A673 (cell line): Measurements from ENCODE around the gene CPTP. TPM values are rescaled to one million over a fixed set of nuclear protein-coding genes. Genes with fewer than 3 reads are reported as not detected.
"Not testable (repeated sequence)": the region's sequence is repeated elsewhere in the genome, so short reads cannot be mapped to it uniquely, and the experiment has no call there.

Source experiments
- BruUV-seq: library from RNA; stranded (reverse); fragments of 400-500 nt; replicated peaks from 2 replicates; lab custom pipeline; 2021; lab: Mats Ljungman, UMichigan
- CTCF ChIA-PET: fragments of 300-600 bp; sonication (Branson Sonifier 250); formaldehyde crosslinking; loops from one replicate; lab custom pipeline; 2022; ENCODE audit warnings: antibody characterized with exemption; lab: Charles Lee
- POLR2A ChIA-PET: fragments of 300-600 bp; sonication (Branson Sonifier 250); formaldehyde crosslinking; loops from one replicate; lab custom pipeline; 2022; ENCODE audit warnings: antibody characterized with exemption; ENCODE audit not compliant: low non-redundant PET; lab: Charles Lee
- DNase-seq: peaks from one replicate; pipeline ENCODE4 v3.0.0-alpha.2; 2015; ENCODE audit warnings: low spot score
- H3K27ac ChIP-seq: fragments of 200-600 bp; sonication (generic); 2 replicates; pipeline ENCODE4 v1.5.1; 2016; ENCODE audit warnings: mixed run types, low read depth, mild to moderate bottlenecking, mixed read lengths, antibody characterized with exemption, low read length; ENCODE audit not compliant: poor library complexity, severe bottlenecking
- H3K27me3 ChIP-seq: fragments of 200-600 bp; sonication (generic); replicated peaks from 2 replicates; pipeline ENCODE4 v1.6.1; 2017; ENCODE audit warnings: mixed run types, low read depth, mild to moderate bottlenecking, mixed read lengths, antibody characterized with exemption, low read length; ENCODE audit not compliant: insufficient read depth, poor library complexity
- H3K36me3 ChIP-seq: fragments of 200-600 bp; sonication (generic); 2 replicates; pipeline ENCODE4 v1.6.1; 2016; ENCODE audit warnings: mixed run types, mild to moderate bottlenecking, mixed read lengths, antibody characterized with exemption, low read length; ENCODE audit not compliant: insufficient read depth, poor library complexity, severe bottlenecking
- H3K4me1 ChIP-seq: fragments of 200-600 bp; sonication (generic); 2 replicates; pipeline ENCODE4 v1.6.1; 2017; ENCODE audit warnings: mixed run types, mild to moderate bottlenecking, mixed read lengths, antibody characterized with exemption, low read length; ENCODE audit not compliant: insufficient read depth, poor library complexity, severe bottlenecking
- H3K4me3 ChIP-seq: fragments of 200-600 bp; sonication (generic); 2 replicates; pipeline ENCODE4 v1.5.1; 2016; ENCODE audit warnings: low read depth, mixed run types, mild to moderate bottlenecking, mixed read lengths, low read length; ENCODE audit not compliant: poor library complexity, severe bottlenecking
- H3K9me3 ChIP-seq: fragments of 200-600 bp; sonication (generic); 2 replicates; pipeline ENCODE4 v1.6.1; 2016; ENCODE audit warnings: mixed run types, low read depth, mild to moderate bottlenecking, mixed read lengths, antibody characterized with exemption, low read length; ENCODE audit not compliant: poor library complexity, severe bottlenecking
- EZH2 ChIP-seq: fragments of 200-600 bp; sonication (generic); IDR thresholded peaks from 2 replicates; pipeline ENCODE4 v1.6.1; 2017; ENCODE audit warnings: borderline replicate concordance, low read depth, mild to moderate bottlenecking, mixed read lengths, antibody characterized with exemption, low read length; ENCODE audit not compliant: poor library complexity, severe bottlenecking
- intact Hi-C: fragments of 100-400 bp; cut with micrococcal nuclease; formaldehyde crosslinking; loops from one replicate; pipeline ENCODE4 v1.10.0; 2022; ENCODE audit not compliant: unreplicated experiment
- total RNA-seq: library from RNA; stranded (reverse); gene quantifications from 2 replicates; pipeline ENCODE4 v1.2.3, GENCODE V29; 2021
- TF ChIP-seq, protein P1 (sequence below): fragments of 300-800, 200-600 bp; sonication (generic); conservative IDR thresholded peaks from 2 replicates; pipeline ENCODE4 v1.5.1; 2017; ENCODE audit warnings: low read depth, mild to moderate bottlenecking, antibody characterized with exemption, low read length, moderate library complexity, mixed read lengths

Gene CPTP
- total RNA-seq, 1 experiment from 2014 or later: 17.0 TPM

DNA sequence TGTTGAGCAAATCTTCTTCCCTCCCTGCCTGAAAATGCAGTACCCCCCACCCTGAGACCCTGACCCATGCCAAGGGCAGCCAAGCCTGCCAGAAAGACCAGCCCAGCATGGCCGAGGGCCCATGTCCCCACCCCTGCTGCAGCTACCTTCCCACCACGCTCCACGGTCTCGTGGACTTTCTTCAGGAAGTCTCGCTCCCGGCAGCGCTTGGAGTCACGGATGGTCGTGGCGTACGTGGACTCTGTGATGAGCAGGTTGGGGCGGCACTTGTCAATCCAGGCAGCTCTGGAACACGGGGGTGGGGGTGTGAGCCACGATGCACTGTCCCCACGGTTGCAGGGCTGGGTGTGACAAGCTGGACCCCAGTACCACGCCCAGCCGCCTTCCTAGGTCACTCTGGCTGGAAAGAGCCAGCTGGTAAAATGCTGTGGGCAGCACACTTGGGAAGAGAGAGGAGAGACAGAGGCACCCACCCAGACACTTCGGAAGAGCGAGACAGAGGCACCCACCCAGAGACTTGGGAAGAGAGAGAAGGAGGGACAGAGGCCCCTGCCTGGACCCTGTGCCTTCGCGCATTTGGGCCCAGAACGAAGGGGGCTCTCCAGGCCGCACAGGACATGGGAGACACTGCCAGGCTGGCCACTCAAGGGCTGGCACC lies 9.8 kb upstream of the CPTP start:
- no peaks in the 10 kb centered on the region for H3K9me3 ChIP-seq
- no peaks in the 10 kb centered on the region for H3K27me3 ChIP-seq
- peaks cover 60% of the 10 kb centered on the region for H3K36me3 ChIP-seq
- TF ChIP-seq EZH2: no peak
- TF ChIP-seq, protein P1, sequence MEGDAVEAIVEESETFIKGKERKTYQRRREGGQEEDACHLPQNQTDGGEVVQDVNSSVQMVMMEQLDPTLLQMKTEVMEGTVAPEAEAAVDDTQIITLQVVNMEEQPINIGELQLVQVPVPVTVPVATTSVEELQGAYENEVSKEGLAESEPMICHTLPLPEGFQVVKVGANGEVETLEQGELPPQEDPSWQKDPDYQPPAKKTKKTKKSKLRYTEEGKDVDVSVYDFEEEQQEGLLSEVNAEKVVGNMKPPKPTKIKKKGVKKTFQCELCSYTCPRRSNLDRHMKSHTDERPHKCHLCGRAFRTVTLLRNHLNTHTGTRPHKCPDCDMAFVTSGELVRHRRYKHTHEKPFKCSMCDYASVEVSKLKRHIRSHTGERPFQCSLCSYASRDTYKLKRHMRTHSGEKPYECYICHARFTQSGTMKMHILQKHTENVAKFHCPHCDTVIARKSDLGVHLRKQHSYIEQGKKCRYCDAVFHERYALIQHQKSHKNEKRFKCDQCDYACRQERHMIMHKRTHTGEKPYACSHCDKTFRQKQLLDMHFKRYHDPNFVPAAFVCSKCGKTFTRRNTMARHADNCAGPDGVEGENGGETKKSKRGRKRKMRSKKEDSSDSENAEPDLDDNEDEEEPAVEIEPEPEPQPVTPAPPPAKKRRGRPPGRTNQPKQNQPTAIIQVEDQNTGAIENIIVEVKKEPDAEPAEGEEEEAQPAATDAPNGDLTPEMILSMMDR: no peak
- ChIA-PET POLR2A (no interaction called here), CTCF (no interaction called here)
- intact Hi-C loops: no loop called here
- peaks cover 17% of the 10 kb centered on the region for H3K4me1 ChIP-seq
- BruUV-seq: no TSS peak
- no peak overlapping the region for H3K4me3 ChIP-seq
- no peak for DNase-seq
- H3K27ac ChIP-seq: peak overlapping the region; percentile 23

DNA sequence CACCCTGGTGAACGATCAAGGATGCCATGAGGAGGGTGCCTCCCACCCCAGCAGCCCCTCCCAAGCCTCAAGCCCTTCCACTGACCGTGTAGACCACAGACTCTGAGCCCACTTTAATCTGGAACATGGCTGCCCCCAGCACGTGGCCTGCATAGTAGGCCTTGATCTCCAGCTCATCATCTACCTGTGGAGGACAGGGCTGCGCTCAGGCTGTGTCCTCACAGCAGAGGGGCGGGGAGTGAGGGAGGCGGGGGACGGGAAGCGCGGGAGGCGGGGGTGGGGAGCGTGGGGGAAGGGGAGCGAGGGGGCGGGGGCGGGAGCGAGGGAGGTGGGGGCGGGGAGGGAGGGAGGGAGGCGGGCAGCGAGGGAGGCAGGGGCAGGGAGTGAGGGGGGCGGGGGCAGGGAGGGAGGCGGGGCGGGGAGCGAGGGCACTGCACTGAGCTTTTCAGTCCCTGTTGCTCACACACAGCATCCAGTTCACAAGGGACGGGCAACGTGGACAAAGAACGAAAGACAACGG lies 9.1 kb upstream of the CPTP start:
- no peaks in the 10 kb centered on the region for H3K27me3 ChIP-seq
- POLR2A ChIA-PET: no interaction called here
- peak overlapping the region; percentile 23 for H3K27ac ChIP-seq
- H3K4me3 ChIP-seq: no peak overlapping the region
- no peaks in the 10 kb centered on the region for H3K9me3 ChIP-seq
- TF ChIP-seq, protein P1: no peak
- TF ChIP-seq EZH2: no peak
- peaks cover 66% of the 10 kb centered on the region for H3K36me3 ChIP-seq
- no TSS peak for BruUV-seq
- intact Hi-C loops: no loop called here
- peaks cover 14% of the 10 kb centered on the region for H3K4me1 ChIP-seq
- no peak for DNase-seq
- CTCF ChIA-PET: no interaction called here

DNA sequence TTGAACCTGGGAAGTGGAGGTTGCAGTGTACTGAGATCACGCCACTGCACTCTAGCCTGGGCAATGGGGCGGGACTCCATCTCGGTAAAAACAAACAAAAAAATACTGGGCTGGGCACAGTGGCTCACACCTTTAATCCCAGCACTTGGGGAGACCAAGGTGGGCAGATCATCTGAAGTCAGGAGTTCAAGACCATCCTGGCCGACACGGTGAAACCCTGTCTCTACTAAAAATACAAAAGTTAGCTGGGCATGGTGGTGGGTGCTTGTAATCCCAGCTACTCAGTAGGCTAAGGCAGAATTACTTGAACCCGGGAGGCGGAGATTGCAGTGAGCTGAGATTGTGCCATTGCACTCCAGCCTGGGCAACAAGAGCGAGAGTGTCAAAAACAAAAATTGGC lies 8.4 kb upstream of the CPTP start:
- BruUV-seq, H3K27ac ChIP-seq, POLR2A ChIA-PET, H3K27me3 ChIP-seq, DNase-seq, H3K9me3 ChIP-seq, H3K4me3 ChIP-seq, CTCF ChIA-PET, intact Hi-C loops: not testable (repeated sequence)
- peaks cover 14% of the 10 kb centered on the region for H3K4me1 ChIP-seq
- H3K36me3 ChIP-seq: peaks cover 66% of the 10 kb centered on the region

DNA sequence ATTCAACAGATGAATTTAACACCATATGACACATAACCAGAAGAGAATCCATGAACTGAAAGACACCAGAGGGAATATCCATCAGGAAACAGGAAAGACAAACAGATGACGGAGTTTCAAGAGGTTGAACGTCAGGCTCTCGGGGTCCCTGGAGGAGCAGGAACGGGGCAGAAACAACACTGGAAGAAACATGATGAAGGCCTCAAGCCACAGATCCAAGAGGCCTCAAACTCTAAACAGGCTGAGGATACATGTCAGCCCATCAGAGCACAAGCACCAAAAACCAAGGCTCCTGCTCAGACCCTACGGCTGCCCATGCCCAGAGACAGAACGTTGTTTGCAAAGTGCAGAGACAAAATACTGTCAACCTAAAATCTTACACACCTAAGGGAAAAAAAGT lies 7.2 kb upstream of the CPTP start:
- H3K27me3 ChIP-seq: no peaks in the 10 kb centered on the region
- ChIA-PET POLR2A (no interaction called here), CTCF (no interaction called here)
- no peak overlapping the region for H3K27ac ChIP-seq
- DNase-seq: no peak
- no peak for TF ChIP-seq EZH2
- TF ChIP-seq, protein P1: no peak
- H3K4me1 ChIP-seq: peaks cover 14% of the 10 kb centered on the region
- no peak overlapping the region for H3K4me3 ChIP-seq
- intact Hi-C loops: no loop called here
- H3K36me3 ChIP-seq: peaks cover 63% of the 10 kb centered on the region
- no peaks in the 10 kb centered on the region for H3K9me3 ChIP-seq
- BruUV-seq: TSS peak; percentile 59
